DMS114 treated with DMSO at 0.1 percent for 48 hours (cell line): ENCODE results near the gene FDX1.

Experiments used
- DNase-seq: peaks from one replicate; lab custom pipeline; 2025; ENCODE audit not compliant: unreplicated experiment; lab: John Stamatoyannopoulos, UW

Gene FDX1

DNA sequence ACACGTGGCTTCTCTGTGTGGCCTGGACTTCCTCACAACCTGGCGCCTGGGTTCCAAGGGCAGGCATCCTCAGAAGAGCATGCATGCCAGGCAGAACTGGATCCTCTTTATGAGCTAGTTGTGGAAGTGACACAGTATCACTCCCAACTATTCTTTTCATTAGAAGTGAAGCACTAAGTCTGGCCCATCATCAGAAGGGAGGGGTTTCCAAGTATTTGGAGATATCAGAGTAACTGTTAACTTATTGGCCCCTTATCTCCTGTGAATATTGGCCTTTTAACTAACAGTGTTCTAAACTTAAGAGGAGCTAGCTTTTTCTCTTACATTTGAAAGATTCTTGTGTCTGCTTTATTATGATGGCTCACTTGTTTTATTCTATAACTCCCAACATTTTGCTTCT, 35.5 kb downstream of the FDX1 start:
- DNase-seq = no peak

DNA sequence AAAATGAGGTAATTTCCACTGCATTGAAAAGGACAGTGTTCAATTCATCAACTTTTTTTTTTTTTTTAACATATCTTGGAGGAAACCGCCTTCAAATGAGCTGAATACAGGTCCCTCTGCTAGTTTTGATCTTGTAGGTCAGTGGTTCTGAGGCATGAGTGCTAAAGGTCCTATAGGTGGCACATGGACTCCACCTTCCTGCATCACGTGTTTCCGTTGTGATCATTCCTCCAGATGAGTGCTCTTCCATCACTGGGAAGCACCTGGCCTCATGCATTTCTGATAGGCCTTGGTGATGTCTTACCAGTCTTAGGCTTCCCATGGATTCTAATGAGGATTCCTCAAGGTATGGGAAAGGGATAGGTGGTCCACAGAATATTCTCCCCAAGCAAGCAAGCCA, 37.8 kb downstream of the FDX1 start:
- no peak for DNase-seq

DNA sequence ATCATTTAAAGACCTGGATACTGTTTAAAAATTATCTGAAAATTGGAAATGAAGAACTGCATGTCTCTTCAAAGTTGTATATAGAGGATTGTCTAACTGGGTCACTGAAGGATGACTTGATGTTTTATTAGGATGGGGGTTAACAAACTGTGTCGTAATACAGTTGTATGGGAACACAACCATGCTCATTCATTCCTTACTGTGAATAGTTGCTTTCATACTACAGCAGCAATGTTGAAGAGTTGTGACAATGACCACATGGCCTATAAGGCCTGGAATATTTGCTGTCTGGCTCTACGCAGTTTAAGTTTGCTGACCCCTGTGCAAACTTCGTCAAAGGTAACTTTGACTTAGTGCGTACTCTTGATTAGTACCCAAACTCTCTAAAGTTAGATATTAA, 38.4 kb downstream of the FDX1 start:
- no peak for DNase-seq

DNA sequence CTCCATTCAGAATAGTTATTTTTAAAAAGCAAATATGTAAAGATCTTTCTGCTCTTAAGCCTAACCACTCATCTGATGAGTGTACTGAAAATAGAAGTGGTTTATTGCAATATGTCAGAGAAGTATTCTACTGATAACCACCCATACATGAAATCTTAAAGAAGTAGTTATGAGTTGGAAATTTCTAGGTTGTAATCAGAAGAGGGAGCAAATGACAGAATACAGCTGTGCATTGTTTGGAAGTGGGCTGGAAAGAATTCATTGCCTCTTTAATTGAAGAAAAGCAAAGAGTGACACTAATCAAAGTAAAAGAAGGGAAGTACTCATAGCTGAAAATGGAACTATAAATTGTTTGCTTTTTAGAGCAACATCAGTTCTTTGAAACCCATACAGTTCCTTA, 39.4 kb downstream of the FDX1 start:
- DNase-seq = no peak

DNA sequence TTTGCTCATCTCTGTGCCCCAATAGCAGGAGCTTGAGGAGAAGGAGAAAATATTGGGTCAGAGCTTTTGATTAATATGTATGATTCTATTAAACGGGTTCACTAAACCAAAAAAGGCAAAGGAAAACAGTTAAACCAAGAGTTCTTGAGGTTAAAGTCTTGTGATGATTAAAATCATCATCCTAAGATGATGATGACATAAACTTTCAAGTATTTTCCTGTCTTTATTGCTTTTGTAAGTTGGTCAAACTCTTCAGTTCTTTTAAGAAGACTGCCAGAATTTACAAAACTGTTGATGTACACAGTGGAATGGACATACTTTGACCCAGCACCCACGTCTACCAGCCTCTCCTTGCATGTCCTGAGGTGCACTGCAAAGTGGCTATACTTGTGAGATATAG, 41.0 kb downstream of the FDX1 start:
- DNase-seq = no peak

DNA sequence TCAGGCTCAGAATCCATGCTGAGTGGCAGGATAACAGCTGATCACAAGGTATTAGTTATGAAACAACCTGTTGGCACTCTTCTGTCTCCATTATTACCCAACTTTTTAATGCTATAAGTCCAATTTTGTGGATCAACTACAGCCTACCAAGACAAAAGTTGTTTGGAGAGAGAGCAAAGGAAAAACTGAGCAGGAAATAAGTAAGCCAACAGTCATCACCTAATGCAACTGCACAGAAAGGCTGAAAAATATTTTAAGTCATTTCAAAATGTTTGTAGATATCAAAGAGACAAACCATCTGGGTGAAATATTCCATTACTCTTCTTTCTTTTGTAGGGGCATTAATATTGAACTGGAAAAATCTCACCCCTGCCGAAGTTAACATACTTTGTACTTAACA, 41.6 kb downstream of the FDX1 start:
- no peak for DNase-seq

DNA sequence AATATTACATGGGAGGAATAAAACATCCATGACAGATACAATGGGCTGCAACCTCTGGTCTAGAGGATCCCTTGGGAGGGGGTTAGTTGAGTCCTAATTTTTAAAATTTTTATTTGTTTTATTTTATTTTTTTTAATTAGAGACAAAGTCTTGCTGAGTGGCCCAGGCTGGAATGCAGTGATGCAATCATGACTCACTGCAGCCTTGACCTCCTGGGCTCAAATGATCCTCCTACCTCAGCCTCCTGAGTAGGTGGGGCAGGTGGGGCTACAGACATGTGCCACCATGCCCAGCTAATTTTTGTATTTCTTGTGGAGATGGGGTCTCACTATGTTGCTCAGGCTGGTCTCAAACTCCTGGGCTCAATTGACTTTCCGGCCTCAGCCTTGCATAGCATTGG, 43.1 kb downstream of the FDX1 start:
- DNase-seq = no peak

DNA sequence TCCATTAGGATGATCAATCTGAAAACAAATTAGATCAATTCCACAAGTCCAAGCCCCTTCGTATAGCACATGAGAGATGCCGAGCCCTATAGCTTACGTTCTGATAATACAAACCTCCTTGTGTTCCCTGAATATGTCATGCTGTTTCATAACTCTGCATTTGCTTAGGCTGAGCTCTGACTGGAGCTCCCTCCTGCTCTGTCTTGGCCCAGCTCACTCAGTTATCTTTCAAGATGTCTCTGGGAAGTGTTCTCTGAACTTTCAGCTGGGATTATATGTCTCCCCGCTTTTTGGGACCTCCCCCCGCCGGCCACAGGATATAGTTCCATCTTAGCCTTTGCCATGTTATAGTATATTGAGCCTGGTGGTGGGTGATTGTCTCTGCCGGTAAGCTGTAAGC, 44.0 kb downstream of the FDX1 start:
- no peak for DNase-seq

DNA sequence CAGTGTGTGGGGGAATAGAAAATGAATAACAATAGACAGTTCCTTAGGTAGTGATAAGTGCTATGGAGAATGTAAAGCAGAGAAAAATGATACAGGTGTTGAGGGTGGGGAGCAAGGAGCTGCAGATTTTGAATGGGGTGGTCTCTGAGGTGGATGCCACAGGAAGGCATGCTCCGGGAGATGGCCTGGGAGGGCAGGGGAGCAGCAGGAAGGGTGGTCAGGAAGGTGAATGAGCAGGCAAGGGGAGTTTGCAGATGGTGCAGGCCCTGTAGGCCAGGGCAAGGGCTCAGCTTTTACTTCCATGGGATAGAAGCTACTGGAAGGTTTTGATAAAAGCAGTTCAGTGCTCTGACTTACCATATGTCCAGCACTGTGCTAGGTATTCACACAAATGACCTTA, 44.8 kb downstream of the FDX1 start:
- DNase-seq = no peak

DNA sequence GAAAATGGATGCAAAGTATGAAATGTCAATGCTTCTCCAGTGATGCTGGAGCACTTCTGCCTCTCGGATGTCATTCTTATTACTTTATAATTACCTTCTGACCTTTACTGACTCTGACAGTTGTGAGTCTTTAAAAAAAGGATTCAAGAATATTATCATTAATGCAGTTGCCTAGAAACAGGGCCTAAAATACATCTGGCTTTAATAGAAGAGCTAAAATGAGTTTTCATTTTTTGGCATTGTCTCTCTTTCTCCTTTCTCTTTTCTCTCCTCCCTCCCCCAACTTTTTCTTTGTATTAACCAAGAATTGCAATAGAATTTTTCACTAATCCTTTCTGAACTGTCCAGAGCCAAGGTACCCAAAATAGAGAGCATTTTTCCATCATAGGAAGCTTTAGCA, 45.9 kb downstream of the FDX1 start:
- DNase-seq = no peak

DNA sequence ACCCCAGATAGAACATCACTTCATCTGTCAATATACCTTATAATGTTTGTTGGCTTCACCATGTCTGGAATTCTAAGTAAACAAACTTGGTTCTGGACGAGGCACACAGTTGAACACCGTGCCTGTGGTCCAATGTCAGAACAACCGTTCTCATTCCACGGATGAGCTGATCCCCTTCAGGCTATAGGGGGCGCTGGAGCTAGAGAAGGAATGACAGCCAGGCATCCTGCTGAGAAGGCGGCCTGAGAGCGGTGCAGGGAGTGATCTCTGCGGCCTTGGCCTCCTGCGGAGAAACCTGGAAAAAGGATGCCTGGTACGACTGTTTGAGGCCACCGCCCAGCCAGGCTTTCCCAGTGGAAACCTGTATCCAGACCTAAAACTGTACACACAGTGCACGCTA, 48.7 kb downstream of the FDX1 start:
- no peak for DNase-seq

DNA sequence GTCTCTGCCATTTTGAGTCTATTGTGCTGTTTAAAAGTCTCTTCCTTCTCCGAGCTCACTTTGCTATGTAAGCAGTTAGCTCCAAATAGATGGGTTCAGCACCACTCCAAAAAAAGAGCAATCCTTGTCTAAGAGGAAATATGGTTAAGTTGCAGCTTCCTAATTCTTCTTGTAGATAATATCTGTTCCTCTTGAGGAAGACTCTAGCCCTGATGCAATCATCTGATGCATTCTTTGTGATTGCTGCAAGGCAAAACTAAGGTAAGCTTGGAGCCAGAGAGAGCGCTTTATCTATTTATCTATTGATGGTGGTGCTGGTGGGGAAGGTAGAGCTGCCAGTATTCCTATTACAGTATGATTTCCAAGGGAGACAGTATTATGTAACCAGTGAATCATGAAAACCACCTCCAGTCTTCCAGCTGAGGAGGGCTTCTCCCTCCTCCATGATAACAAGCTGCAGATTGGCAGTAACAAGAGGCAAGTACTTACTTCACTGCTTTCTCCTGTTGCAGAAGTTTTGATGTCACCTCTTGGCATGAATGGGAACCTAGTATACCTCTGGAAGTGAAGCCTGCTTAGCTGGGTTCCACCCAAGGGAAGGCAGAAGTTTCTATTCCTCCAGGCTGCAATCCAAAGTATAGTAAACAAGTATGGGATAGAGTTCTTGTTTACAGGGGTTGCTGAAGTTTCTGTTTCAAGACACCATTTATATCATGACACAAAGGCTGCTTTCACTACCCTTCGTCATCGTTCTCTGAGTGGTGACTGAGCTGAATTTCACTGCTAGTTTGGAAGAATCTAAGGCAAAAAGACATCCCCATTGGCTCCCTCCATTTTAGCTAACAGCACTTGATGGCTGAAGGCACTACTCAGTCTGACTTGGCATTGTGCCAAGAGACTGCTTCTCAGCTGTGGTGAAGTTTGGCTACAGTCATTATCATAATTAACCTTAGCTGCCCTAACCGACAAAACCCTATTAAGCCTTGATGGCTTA, 49.7 kb downstream of the FDX1 start:
- no peak for DNase-seq

DNA sequence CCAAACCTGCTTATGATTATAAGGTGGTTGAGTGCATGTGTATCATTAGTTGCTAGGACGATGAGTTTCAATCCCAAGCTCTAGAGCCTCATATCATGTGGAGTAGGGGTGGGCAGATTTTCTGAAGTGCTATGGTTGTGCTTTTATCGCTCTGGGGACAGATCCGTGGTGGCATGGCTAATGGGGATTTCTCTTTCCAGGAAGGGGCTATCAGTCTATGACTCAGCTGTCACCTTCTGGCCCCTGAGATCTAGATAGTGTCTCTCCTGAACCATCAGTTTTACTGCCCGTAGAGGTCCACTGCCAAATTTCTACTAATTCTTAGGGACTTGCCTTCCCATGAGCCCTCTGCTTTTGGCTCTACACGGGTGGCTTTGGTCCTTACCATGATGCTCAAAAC, 51.8 kb downstream of the FDX1 start:
- DNase-seq = no peak

DNA sequence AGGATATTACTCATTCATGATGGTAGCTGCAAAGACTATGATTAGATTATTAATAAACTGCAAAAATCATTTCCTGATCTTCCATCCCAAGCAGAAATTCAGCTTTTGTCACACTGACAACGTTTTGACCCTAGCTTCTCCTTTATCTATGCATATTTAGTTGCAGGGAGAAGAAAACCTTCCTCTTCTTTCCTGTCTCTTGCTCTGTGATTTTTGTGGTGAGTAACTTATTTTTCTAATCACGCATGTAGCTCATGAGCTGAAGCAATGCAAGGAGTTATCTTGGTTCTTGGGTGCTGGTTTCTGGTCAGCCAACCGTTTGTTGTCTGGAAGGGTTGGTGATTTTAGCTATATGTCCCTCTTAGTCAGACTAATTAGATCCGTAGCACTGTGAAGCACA, 56.4 kb downstream of the FDX1 start:
- DNase-seq = no peak

DNA sequence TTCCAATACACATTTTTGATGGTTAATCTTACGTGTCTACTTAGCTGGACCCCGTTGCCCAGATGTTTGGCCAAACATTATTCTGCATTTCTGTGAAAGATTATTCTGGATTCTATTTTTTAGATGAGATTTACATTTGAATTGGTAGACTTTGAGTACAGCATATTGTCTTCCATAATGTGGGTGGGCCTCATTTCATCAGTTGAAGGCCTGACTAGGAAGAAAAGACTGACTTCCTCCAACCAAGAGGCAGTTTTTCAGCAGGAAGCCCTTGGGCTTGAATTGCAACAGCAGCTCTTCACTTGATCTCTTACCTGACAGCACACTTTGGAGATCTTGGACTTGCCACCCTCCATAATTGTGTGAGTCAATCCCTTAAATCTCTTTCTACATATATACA, 58.7 kb downstream of the FDX1 start:
- no peak for DNase-seq

DNA sequence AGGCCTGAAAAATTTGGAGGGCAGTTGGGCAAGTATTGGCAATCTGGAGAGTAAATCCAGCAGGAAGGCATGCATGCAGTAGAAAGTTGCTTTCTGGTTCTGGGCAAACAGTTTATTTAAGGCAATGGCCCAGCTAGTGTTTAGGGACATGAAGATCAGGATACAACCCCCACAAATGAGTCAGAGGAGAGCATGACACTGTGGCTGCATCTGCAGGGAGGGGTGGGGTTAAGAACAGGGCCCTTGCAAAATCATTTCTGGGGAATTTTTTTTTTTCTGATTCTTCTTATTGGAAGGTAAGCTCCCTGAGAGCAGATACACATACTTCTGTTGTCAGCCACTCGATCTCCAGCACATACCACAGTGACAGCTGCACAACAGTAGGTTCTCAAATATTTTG, 61.1 kb downstream of the FDX1 start:
- no peak for DNase-seq

DNA sequence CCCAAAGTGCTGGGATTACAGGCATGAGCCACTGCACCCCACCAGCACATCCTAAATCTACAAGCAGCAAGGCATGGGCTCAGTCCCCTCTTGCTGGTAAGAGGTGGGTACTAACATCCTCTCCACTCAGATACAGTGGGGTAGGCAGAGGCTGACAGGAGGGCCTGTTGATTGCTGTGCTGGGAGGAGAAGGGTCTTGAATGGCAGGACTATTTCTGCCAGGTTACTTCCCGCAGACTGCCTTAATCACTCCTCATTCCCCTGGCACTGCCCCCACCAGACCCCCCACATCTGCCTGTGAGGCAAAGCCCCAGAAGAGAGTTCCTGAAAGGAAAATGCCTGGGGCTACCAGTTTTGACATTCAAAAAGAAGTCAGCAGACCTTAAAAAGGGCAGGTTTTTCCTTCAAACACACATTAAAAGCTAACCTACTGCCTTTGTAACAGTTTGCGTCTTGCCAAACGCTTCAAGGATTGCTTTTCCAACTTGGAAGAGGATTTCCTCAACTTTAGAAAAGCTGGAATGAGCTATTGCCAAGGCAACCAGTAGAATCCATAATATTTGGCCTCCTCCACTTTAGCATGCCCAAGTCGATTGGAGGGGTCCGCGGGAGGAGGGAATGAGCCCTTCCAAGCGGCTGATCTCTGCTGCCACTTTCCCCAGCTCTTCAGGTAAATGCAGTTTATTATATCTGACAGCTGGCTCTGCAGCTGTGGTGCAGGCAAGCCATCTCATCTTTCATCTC, 62.0 kb downstream of the FDX1 start:
- no peak for DNase-seq

DNA sequence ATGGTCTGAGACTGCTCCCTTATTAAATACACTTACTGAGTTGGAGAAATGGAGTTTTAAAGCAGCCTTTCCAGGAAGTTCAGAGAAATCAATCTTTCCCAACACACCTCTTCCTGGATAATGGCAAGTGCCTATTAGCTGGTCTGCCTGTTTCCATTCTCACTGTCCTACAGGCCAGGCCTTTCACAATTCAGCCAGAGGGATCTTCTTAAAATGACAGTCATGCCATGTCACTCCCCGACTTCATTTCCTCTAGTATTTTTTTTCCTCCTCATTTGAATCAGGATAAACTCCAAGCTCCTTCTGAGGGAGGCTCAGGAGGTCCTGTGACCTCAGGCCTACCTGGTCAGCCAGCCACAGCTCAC, 62.6 kb downstream of the FDX1 start:
- no peak for DNase-seq

DNA sequence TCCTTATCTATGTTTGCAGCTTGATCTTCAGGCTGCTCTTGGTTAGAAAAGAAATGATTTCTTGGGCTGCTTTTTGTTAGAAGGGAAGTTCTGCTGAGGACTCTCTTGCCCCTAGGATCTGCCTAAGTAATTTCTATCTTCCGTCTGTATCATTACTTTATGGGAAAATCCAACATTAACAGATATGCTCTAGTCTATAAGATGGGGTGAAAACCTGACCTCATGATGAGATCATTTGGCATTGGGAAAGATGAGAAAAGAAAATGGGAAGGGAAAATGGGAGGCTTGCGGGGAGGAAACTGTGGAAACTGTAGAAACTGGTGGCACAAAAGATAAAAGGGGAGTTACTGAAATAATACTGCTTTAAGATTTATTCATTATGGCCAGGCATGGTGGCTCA, 63.6 kb downstream of the FDX1 start:
- DNase-seq = no peak

DNA sequence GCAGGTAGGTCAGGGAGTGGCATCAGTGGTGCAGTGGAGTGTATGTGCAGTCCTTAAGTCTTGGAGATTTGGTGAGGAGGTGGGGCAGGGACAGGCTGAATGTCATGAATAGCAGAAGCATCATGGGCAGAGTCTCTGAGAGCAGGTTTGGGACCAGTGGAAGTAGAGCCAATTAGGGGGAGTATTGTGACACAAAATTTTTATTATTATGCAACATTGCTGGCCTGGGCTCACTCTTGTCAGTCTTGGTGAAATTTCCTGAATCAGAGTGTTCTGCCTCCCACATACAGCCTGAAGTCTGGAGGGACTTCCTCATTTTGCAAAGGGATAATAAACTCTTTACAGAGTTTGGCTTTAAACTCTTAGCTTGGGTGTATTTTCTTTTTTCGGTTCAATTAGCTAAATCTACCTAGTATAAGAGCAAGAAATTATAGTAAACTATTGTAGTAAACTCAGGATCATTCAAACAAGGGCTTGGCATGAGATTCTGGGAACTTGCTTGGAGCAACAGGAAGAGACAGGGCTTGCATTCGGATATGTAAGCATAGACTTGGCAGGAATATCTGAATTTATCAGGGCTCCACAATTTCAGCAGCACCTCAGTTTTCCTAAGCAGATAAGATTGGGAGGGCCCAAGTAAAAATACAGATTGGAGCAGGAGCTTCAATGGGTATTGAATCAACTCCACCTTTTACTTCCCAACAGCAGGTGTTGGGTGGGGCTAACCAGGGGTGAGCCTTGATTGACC, 67.7 kb downstream of the FDX1 start:
- no peak for DNase-seq

DNA sequence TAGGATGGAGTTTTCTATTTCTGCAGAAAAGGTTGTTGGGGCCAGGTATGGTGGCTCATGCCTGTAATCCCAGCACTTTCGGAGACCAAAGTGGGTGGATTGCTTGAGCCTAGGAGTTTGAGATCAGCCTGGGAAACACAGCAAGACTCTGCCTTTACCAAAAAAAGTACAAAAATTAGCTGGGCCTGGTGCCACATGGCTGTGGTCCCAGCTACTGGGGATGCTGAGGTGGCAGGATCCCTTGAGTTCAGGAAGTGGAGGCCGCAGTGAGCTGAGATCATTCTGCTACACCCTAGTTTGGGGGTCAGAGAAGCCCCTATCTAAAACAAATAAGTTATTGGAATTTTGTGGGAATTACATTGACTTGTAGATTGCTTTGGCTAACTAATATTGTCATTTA, 71.7 kb downstream of the FDX1 start:
- DNase-seq = no peak
